NCI-H2029 treated with DMSO at 0.1 percent for 48 hours (cell line): ENCODE measurements around the gene SERPINB7.

Source experiments
- DNase-seq: peaks from one replicate; lab custom pipeline; 2025; lab: John Stamatoyannopoulos, UW

Gene SERPINB7

DNA sequence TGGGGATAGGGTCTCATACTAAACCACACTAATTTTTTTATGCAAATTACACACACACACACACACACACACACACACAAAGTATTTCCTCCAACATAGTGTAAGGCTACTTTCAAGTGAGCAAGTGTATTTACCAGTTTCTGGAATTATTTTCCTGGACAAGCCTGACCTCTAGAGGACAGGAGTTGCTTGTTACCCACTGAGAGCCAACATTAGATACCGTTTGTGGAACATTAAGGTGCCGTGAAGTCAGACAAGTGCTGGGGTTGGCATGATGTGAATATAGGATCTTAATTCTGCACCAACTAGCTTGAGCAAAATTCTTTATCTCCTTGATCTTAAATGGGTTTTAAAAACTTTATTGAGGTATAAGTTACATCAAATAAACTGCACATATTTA, 72.9 kb downstream of the SERPINB7 start:
- DNase-seq = peak; percentile 3

DNA sequence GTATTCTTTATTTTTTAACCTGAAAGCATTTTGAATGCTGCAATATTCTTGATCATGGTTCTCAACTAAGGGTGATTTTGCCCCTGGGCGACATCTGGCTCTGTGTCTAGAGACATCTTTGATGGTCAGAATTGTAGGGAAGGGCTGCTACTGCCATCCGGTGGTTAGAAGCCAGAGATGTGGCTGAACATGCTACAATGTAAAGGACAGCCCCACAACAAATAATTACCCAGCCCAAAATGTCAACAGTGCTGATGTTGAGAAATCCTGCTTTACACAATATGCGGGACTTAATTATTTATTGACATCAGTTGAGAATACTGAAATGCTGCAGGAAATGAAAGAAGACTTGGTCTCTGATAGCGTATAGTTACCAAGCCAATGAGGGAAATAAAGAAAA, 74.8 kb downstream of the SERPINB7 start:
- DNase-seq = no peak

DNA sequence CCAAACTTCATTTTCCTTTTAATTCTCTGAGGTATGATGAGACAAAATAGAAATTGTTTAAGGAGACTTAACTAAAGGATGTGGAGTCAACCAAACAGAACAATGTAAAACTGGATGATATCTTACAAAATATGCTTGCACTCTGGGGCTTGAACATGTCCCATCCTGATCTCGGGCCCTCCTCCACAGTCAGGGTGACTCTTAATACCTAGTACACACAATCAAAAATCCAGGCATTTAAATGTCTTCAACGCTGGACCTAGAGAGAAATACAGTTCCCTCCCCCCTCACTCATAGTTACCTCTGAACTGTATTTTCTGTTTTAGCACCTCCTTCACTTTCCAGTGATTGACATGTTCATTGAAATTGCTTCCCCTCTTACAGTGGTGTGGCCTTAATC, 75.4 kb downstream of the SERPINB7 start:
- no peak for DNase-seq
